DLD1 (cell line): Measurements from ENCODE around the gene LYRM4.
"Not testable (repeated sequence)": the region's sequence is repeated elsewhere in the genome, so short reads cannot be mapped to it uniquely, and the experiment has no call there.

ENCODE experiments used
- in situ Hi-C: cut with HindIII; loops from 2 replicates; pipeline ENCODE4 v1.10.0; 2017; ENCODE audit warnings: low sequenced_read_pairs

Gene LYRM4

DNA sequence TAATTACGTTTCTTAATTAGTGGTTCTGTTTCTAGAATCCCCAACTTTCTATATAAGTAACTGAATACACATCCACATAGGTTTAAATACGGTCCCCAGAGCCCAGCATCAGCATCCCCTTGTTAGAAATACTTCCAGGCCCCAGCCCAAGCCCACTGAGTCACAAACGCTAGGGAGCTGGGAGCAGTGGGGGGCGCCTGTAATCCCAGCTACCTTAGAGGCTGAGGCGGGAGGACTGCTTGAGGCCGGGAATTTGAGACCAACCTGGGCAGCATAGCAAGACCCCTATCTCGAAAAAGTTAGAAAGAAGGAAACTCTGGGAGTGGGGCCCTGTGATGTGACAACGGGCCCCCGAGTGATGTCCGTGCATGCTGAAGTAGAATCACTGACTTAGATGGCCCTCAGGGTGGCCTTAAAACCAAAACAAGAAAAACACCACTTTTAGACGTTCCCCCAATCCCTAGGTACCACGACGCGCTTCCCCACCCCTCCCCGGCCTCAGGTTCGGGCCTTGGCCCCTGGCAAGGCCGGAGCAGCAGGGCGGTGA lies 176.9 kb downstream of the LYRM4 start:
- in situ Hi-C loops = no loop called here

DNA sequence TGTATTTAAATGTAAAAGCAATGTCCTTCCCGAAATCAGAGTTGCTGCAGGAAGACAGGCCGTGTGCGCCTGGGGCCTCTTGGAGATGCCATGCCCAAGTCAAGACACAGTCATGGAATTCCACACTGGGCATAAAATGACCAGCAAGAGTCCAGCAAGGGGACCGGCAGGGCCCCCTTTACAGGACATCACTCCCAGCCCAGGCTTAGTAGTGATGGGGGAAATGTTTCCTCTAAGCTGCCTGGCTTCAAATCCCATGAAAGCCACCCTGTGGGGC lies 177.5 kb downstream of the LYRM4 start:
- in situ Hi-C loops = no loop called here

DNA sequence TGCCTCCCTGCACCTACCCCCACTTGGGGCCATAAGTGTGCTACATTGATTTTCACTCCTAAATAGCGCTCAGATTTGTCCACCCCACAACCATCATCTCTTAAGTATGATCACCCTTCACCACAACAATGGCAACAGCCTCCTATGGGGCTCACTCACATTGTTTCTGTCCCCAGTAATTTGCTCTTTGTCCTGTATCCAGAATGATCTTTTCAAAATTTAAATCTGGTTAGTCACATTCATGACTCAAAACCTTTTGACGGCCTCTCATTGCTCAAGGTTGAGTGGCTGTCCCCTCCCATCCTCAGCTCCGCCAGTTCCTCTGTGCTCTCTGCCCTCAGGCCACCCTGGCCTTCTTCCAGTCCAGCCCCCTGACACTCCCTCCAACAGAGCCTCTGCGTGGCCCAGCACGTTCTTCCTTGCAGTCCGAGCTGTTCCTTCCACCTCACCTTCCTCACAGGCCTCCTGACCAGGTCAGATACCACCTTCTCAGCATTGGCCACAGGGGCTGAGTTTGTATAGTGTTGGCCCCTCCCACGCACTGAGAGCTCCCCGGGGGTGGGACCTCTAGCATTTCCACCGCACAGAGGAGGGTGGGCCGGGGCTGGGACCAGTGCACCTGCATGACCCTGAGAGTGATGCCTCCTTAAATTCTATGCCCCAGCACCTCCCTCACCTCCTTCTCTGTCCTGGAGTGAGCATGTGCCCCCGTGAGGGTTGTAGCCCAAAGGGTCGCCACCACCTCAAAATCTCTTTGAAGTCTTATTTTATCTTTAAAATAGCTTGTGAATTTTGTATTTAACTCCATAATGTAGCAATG lies 178.1 kb downstream of the LYRM4 start:
- in situ Hi-C loops = no loop called here

DNA sequence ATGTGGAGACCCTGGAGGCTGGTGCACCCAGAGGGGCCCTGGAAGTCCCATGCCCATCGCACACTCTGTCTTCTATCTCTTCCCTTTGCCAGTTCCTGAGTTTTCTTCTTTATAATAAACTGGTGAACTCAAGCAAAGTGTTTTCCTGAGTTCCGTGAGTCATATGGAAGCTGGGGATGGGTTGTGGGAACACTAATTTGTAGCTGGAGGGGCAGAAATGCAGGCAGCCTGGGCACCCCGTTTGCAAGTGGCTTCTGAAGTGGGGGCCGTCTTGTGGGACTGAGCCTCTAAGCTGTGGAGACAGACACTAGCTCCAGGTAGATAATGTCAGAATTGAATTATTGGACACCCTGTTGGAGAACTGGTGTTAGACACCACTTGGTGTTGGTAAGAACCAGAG lies 178.8 kb downstream of the LYRM4 start:
- in situ Hi-C loops = no loop called here

DNA sequence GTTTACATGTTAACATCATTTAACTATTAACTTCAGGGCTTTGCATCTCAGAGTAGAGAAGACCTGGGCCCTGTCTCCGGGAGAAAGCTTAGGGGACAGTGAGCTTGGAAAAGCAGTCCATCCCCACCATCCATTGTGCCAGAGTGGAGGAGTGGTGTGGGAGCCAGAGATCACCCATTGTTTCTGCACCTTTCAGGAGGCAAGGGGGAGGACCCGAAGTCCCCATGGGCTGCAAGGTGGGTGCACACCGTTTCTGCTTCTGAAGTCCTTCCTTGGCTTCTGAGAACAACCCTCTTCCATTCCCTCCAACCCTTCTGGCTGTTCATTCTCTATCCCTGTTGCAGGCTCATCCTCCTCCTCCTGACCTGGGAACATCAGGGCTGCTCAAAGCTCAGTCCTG lies 179.6 kb downstream of the LYRM4 start:
- in situ Hi-C loops = no loop called here

DNA sequence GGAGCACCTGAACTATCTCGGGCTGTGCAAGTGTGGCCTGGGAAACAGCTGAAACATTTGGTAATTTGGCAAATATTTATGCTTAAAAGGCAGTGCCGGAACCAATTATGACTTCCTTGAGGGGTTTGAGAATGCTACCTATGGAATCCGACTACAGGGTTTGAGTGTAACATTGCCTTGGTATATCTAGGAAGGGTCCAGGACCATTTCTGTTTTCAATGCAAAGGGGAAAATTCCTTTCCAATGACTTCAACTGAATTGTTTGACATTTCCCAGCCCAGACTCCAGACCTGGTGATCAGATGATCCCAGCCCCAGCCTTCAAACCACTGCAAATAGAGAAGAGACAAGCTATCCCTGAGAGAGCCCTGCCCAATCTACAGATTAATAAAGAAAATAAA lies 180.2 kb downstream of the LYRM4 start:
- in situ Hi-C loops = no loop called here

DNA sequence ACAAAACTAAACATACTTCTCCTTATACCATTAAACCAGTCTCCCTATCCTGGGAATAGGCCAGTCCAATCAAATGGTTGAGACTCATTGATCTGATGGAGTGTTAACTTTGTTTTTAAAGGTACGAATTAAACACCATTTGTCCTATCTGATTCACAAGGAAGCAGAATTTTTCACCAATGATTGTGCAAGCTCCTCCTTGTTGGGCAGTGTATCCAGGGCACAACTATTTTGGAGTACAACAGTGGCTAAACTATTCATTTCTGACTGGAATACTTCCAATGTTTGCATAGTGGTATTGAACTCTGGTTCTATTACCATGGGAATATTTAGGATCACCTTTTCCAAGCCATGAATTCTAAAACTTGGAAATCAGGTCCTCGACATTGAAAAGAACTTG lies 181.1 kb downstream of the LYRM4 start:
- in situ Hi-C loops = no loop called here

DNA sequence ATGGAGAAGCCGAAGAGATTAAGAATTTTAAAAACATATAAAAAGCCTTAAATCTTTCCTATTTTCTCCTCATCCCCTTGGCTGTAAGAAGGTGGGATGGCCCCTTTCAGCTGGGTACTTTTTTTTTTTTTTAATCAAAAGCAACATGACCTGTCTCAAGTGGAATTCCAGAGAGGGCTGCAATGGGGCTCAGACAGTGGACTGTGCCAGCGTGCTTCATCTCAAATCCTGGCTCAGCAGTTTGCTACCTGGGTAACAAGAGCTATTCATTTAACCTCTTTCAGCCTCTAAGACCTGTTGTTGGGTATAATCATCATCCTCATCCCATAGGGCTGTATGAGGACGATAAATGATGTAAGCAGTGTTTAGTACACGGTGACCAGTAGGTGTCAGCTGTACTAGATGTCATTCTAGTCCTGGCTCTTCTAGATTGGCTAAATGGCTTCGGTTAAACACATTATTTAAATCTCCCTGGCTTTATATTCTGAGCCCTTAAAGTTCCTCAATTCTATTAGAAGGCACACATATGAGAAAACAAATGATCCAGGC lies 182.6 kb downstream of the LYRM4 start:
- in situ Hi-C loops = no loop called here

DNA sequence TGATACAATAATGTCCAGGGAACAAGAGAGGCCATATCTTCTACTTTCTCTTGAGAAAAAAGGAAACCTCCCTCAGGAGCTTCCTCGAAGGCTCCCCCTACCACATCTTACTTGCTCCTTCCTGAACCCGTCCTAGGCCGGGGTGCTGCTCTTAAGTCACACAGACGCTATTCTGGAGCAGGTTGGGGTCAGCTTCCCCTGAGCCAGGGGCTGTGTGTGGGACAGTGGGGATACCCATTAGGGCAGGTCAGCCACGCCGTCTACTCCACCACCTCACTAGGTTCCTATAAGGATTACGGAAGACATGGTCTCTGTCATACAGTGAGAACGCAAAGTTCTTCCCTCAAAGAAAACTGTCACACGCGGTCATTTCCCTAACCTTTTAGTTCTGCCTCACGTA lies 183.8 kb downstream of the LYRM4 start:
- in situ Hi-C loops = no loop called here

DNA sequence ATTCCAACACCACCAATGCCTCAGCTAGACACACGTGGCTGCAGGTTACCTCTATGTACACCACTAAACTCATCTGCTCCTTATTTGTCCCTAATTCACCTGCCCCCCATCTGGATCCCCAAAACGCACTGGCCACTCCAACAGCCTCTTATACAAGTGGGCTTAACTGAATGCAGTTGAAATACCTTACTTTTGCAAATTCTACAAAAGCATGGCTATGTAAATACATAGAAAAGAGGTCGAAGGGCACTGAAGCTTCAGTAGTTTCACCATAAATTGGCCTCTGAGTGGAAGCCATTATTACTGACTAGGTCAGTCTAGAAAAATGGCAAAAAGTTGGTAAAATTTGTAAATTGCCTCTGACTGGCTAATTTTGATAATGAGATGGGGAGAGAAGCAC lies 186.8 kb downstream of the LYRM4 start:
- in situ Hi-C loops = no loop called here

DNA sequence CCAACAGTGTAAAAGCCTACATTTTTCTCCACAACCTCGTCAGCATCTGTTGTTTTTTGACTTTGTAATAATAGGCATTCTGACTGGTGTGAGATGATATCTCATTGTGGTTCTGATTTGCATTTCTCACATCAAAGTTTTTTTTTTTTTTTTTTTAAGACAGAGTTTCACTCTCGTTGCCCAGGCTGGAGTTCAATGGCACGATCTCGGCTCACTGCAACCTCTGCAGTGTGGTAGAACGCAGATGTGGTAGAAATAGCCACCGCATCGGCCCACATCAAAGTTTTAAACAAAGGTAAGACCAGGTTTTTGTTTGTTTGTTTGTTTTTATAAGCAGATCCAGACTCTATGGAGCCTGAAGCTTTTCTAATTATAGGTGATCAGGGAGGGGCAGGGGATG lies 188.3 kb downstream of the LYRM4 start:
- in situ Hi-C loops = no loop called here

DNA sequence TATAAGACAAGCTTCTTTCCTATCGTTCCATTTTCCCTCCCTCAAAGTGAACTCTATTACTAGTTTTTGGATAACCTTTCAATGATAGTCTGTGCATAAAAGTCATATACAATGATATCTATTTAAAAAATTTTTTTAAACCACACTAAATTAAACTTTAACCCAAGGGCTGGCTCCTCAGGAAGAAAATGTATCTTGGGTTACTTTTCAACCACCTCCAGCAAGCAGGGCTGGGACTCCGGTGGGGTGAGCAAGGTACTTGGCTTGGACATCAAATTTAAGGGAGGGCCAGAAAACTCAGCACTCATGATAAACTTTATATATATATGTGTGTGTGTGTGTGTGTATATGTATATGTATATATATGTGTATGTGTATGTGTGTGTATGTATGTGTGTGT lies 189.5 kb downstream of the LYRM4 start:
- in situ Hi-C loops = no loop called here

DNA sequence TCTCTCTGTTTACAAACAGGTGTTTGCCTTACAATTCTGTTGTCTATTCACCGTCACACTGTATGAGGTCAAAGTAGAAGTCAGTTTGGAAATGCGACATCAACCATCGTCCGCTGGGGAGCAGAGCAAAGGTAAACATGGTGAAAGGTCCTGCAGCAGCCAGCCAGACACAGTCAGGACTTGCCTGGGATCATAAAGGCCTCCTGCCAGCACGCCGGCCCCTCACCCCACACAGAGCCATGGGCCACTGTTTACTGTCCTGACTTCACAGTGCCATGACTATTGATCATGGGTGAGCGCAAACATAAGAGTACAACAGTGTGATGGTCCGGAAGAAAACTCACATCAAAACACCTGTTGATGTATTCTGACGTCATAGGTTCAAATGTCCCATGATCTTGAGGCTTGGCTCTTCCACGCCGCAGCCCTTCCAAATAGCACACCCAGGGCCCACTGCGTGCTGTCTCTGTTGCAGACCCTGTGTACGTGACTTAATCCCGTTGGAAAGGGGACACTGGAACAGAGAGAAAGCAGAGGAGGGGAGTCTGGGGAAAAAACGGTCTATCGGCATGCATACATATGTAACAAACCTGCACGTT lies 192.5 kb downstream of the LYRM4 start:
- in situ Hi-C loops = no loop called here

DNA sequence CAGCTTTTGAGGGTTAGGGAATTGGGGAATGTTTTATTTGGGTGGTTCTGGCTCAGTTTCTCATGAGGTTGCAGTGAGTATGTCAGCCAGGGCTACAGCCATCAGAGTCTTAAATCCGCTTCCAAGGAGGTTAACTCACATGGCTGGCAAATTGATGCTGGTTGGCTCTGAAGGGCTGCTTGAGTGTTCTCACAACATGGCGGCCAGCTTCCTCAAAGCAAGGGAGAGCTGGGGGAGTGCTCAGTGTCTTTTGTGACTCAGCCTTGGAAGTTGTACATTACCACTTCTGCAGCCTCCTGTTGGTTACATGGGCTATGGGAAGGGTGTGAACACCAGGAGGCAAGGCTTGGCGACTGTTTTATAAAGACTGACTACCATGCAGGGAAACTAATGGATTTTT lies 193.4 kb downstream of the LYRM4 start:
- in situ Hi-C loops = no loop called here

DNA sequence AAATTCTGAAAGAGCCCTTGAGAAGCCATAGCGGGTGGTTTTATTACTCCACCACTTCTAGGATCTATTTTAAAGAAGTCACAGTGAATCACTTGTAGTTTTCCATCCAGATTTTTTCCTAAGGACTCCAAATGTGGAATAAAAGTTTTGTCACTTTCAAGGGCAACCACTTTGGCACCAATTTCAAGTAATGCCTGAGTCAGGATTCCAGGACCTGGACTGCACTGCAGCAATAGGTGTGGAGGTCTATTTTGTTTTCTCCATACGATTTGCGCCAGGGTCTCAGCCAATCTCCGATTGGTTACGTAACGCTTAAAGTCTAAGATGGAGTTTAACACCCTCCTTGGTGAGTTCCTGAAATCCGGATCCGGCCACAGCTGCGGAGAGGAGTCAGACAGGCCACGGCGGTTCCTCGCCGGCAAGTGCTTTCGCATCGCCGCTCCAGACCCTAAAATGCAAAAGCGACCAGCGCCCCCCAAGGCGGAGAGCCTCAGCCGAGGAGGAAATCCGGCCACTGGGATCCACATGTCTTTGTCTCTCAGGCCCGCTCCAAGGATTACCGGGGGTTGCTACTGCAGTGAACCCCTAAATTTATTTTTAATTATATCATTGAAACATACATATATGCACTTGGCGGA lies 194.2 kb downstream of the LYRM4 start:
- in situ Hi-C loops = no loop called here

DNA sequence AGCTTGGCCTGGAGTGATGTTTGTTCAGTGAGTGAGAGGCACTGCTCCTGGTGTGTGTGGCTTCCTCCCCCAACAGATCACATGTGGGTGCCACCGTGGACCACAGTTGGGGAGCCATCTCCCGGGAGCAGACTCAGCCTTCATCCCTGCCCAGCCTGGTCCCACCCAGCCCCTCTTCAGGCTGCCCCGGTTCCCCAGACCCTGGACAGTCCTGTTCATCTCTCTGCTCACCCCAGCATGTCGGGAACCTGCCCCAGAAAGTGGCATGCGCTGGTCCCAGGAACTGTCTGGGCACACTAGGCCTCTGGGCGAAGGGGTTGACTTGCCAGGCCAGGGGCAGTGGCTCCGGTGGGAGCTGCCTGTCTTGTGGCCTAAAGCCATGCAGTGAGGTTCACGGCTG lies 197.1 kb downstream of the LYRM4 start:
- in situ Hi-C loops = no loop called here

DNA sequence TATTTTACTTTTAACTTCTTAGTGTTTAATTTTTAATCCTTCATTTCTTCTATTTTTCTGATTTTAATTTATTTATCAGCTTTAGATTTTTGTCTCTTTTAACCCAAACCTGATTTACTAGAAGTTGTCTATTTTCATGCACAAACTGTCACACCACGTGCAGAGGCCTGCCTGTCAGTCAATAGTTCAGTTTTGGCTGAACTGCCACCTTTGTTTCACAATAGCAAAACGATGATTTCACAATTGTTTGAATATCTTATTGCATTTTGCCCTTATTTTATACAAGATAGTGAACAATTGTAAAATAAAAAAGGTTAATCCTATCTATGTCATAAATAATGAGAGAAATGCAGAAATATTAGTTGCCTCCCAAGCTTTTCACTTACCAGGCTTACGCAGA lies 199.6 kb downstream of the LYRM4 start:
- in situ Hi-C loops = no loop called here

DNA sequence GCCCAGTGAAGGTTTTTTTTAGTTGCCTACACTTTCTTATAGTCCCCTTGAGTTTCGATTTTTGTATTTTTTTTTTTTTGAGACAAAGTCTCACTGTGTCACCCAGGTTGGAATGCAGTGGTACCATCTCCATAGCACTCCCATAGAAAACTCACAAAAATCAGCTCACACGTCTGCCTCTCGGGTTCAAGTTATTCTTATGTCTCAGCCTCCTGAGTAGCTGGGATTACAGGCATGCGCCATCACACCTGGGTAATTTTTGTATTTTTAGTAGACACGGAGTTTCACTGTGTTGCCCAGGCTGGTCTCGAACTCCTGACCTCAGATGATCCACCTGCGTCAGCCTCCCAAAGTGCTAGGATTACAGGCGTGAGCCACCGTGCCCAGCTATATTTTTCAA lies 200.3 kb downstream of the LYRM4 start:
- in situ Hi-C loops = not testable (repeated sequence)

DNA sequence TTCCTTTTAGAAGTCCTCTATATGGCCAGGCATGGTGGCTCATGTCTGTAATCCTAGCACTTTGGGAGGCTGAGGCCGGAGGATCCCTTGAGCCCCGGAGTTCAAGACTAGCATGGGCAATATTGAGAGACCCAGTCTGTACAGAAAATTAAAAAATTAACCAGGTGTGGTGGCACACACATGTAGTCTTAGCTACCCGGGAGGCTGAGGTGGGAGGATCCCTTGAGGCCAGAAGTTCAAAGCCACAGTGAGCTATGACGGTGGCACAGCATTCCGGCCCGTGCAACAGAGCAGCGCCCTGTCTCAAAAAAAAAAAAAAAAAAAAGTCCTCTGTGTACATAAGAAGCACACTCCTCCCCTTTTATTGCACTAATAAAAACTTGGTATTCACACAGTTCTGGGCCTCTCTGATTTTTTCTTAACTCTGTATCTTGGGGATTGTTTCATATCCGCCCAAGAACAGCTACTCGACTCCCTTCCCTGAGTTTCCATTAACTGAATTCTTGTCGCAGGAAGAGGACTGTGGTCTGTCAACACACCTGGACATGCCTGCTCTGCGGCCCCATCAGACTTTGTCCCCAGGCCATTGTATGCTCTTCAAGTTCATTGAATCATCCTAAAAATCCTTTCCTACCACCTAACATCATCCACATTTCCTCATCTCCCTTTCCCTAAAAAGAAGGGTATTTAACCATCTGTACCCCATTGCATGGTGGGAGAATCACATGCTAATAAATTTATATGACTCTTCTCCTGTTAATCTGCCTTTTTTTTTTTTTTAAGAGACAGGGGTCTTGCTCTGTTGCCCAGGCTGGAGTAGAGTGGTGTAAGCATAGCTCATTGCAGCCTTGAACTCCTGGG lies 201.5 kb downstream of the LYRM4 start:
- in situ Hi-C loops = no loop called here
